Measurements from ENCODE around the gene SLC15A3.

- TF ChIP-seq, protein P1, sequence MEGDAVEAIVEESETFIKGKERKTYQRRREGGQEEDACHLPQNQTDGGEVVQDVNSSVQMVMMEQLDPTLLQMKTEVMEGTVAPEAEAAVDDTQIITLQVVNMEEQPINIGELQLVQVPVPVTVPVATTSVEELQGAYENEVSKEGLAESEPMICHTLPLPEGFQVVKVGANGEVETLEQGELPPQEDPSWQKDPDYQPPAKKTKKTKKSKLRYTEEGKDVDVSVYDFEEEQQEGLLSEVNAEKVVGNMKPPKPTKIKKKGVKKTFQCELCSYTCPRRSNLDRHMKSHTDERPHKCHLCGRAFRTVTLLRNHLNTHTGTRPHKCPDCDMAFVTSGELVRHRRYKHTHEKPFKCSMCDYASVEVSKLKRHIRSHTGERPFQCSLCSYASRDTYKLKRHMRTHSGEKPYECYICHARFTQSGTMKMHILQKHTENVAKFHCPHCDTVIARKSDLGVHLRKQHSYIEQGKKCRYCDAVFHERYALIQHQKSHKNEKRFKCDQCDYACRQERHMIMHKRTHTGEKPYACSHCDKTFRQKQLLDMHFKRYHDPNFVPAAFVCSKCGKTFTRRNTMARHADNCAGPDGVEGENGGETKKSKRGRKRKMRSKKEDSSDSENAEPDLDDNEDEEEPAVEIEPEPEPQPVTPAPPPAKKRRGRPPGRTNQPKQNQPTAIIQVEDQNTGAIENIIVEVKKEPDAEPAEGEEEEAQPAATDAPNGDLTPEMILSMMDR (IDR thresholded peaks at IDR 0.05): no peak
- no peak for TF ChIP-seq POLR2A (IDR thresholded peaks at IDR 0.05)
These were observed 21.7 kb upstream of the SLC15A3 start for GRCh38 chr11:60973699-60974098.
